OCI-LY1 (cell line): ENCODE results near the gene ZNF491.

Experiments used
- CTCF ChIP-seq: fragments of 200-600 bp; sonication (generic), shearing (Covaris generic); IDR thresholded peaks from 2 replicates; pipeline ENCODE4 v1.5.1; 2017; ENCODE audit warnings: mild to moderate bottlenecking, antibody characterized with exemption, low read length, moderate library complexity, mixed read lengths
- EZH2 ChIP-seq: fragments of 200-600 bp; sonication (generic), shearing (Covaris generic); IDR thresholded peaks from 2 replicates; pipeline ENCODE4 v1.8.0; 2017; ENCODE audit warnings: borderline replicate concordance, mixed run types, mild to moderate bottlenecking, antibody characterized with exemption, low read length, moderate library complexity, mixed read lengths

GRCh38 chr19:11806354-11807098, 8.2 kb downstream of the ZNF491 start:
- TF ChIP-seq CTCF (no peak), EZH2 (no peak)
